Right lobe of liver (tissue), 6 donors: ENCODE results near the gene IQCH. TPM values are rescaled to one million over a fixed set of nuclear protein-coding genes. Genes with fewer than 3 reads are reported as not detected.
A peak's percentile ranks its signal among the peaks of the same experiment; 100 is the strongest.

ENCODE experiments used
- ATAC-seq, 4 donors: fragments of 200-7000 bp; cut with Tn5 transposase; one replicate each; pipeline ENCODE4 v1.9.1; 2020; ENCODE audit warnings: mild to moderate bottlenecking in 4 of 4, moderate library complexity in 4 of 4
- DNase-seq, 3 donors: peaks; one replicate each; pipeline ENCODE4 v3.0.0-alpha.2; 2020
- H3K27ac ChIP-seq, 3 donors: fragments of 200-600 bp; one replicate each; pipeline ENCODE4 v1.8.0; 2022
- H3K27me3 ChIP-seq, 2 donors: fragments of 200-600 bp; one replicate each; pipeline ENCODE4 v1.8.0; 2022
- H3K36me3 ChIP-seq, 4 donors: fragments of 200-600 bp; sonication (generic) in 1 of 4; one replicate each; pipeline versions ENCODE4 v1.5.1 to v1.8.0; 2017 to 2022; ENCODE audit warnings: control low read depth in 1 of 4
- H3K4me1 ChIP-seq, 4 donors: fragments of 200-600 bp; sonication (generic) in 1 of 4; one replicate each; pipeline versions ENCODE4 v1.5.1 to v1.8.0; 2017 to 2022; ENCODE audit warnings: control low read depth in 1 of 4
- H3K4me3 ChIP-seq, 3 donors: fragments of 200-600 bp; one replicate each; pipeline ENCODE4 v1.8.0; 2022
- H3K9me3 ChIP-seq, 4 donors: fragments of 200-600 bp; sonication (generic) in 1 of 4; one replicate each; pipeline versions ENCODE4 v1.5.1 to v1.8.0; 2017 to 2022; ENCODE audit warnings: control low read depth in 1 of 4
- POLR2A ChIP-seq: fragments of 450-650 bp; IDR thresholded peaks from one replicate; pipeline ENCODE4 v1.6.1; 2017; ENCODE audit warnings: antibody characterized with exemption, mild to moderate bottlenecking
- WGBS: methylation state at CpG from one replicate; pipeline ENCODE4 v1.1.6; 2018; ENCODE audit warnings: low coverage, low lambda C conversion rate; ENCODE audit not compliant: insufficient coverage; ENCODE audit errors: missing lambda C conversion rate; 5-methylcytosine and 5-hydroxymethylcytosine counted together
- intact Hi-C, 2 donors: fragments of 100-400 bp; cut with DNase I; formaldehyde crosslinking; loops; one replicate each; pipeline versions ENCODE4 v1.11.2 to v1.14.1; 2022
- total RNA-seq, 6 experiments: library from RNA; depleted of rRNA in 2 of 6; stranded (reverse); fragments of >200 nt in 2 of 6; fragmentation: NEBNext Ultra II Directional in 3 of 6; extraction: Animal tissue kit (Norgen Biotek cat#: 25700) in 3 of 6; gene quantifications; one replicate each; pipeline versions ENCODE4 v1.1.0 to v1.2.4, GENCODE V29; 2016 to 2023
- TF ChIP-seq, protein P1 (sequence below), 4 donors: fragments of 200-600 bp in 3 of 4; fragments of 450-650 bp in 1 of 4; IDR thresholded peaks; one replicate each; pipeline versions ENCODE4 v1.5.1 to v1.8.0; 2016 to 2022; ENCODE audit warnings: antibody characterized with exemption in 4 of 4, mild to moderate bottlenecking in 2 of 4
- donor health status: DM: no; HTN: yes; CAD: no.
- donor health status: DM: no; HTN: no; CAD: no.
- donor health status: DM: no; HTN: no; CAD: no.
- donor health status: DM: no; HTN: yes; CAD: no.
- donor health status: DM: no; HTN: yes; CAD: no.

The IQCH gene
- total RNA-seq, 6 experiments from 2014 or later = 0.91 to 2.3 (median 1.4) TPM

DNA sequence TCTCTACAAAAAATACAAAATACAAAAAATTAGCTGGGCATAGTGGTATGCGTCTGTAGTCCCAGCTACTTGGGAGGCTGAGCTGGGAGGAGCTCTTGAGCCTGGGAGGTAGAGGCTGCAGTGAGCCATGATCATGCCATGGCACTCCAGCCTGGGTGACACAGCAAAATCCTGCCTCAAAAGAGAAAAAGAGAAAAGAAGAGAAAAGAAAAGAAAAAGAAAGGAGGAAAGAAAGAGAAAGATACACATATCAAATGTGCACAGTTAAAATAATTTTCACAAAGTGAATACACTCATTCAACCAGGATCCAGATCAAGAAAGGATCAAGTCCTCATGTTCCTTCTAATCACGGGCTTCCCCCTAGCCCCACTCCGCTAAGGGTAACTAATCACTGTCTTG is 260.5 kb downstream of the IQCH start:
- 100% methylated on average over 3 of the region's 3 CpGs for whole genome bisulfite sequencing
- Histone ChIP-seq H3K9me3 (no peaks in the 10 kb centered on the region), H3K27ac (no peak overlapping the region), H3K36me3 (peaks cover 0 to 15% (median 0%) of the 10 kb centered on the region in 4 donors), H3K27me3 (no peaks in the 10 kb centered on the region), H3K4me1 (peaks cover 0 to 2% (median 0%) of the 10 kb centered on the region in 4 donors), H3K4me3 (no peak overlapping the region)
- ATAC-seq (no peak), DNase-seq (no peak)
- intact Hi-C loops = no loop called here
- TF ChIP-seq, protein P1, sequence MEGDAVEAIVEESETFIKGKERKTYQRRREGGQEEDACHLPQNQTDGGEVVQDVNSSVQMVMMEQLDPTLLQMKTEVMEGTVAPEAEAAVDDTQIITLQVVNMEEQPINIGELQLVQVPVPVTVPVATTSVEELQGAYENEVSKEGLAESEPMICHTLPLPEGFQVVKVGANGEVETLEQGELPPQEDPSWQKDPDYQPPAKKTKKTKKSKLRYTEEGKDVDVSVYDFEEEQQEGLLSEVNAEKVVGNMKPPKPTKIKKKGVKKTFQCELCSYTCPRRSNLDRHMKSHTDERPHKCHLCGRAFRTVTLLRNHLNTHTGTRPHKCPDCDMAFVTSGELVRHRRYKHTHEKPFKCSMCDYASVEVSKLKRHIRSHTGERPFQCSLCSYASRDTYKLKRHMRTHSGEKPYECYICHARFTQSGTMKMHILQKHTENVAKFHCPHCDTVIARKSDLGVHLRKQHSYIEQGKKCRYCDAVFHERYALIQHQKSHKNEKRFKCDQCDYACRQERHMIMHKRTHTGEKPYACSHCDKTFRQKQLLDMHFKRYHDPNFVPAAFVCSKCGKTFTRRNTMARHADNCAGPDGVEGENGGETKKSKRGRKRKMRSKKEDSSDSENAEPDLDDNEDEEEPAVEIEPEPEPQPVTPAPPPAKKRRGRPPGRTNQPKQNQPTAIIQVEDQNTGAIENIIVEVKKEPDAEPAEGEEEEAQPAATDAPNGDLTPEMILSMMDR (IDR thresholded peaks at IDR 0.05) = no peak
- no peak for TF ChIP-seq POLR2A

DNA sequence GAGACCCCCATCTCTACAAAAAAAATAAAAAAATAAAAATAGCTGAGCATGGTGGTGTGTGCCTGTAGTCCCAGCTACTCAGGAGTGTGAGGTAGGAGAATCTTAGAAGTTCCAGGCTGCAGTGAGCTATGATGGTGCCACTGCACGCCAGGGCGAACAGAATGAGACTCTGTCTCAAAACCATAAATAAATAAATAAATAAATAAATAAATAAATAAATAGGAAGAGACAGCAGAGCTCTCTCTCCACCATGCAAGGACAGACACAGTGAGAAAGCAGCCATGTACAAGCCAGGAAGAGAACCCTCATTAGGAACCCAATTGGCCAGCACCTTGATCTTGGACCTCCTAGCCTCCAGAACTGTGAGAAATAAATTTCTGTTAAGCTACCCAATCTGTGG is 261.0 kb downstream of the IQCH start:
- Histone ChIP-seq H3K4me3 (no peak overlapping the region), H3K4me1 (peaks cover 0 to 5% (median 0%) of the 10 kb centered on the region in 4 donors), H3K9me3 (no peaks in the 10 kb centered on the region), H3K36me3 (peaks cover 0 to 15% (median 0%) of the 10 kb centered on the region in 4 donors), H3K27ac (no peak overlapping the region), H3K27me3 (no peaks in the 10 kb centered on the region)
- no peak for ATAC-seq
- TF ChIP-seq, protein P1 (IDR thresholded peaks at IDR 0.05) = no peak
- TF ChIP-seq POLR2A = no peak
- intact Hi-C loops = no loop called here
- no peak for DNase-seq
- 100% methylated on average over 2 of the region's 2 CpGs for WGBS

DNA sequence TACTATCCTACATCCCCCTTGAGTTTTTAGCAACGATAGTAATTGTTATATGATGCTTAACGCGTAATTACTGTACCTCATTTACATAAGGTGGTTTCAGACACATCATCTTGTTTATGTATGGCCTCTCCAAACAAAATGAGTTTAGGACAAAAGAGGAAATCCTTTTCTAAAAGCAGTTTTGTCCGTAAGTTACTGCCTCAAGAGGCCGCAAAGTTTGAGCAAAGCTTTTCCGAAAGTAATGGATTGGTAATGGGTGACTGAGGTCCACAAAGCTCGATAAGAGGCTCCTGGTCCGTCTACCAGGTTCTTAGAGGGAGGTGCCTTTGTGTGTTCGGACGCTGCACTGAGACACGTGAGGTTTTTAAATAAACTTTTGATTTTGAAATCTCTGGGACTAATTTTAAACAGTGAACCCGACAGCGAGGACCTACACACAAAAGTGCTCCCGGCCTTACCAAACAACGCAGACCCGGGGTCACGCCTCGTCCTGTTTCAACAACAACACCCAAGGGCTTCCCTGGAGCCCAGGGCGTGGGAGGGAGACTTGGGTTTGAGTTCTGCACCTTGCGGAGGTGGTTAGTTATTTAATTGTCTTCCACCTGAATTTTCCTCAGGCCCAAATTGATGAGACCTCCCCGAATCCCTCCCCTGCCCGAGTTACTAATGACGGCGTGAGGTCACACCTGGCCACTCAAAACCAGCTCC is 265.9 kb downstream of the IQCH start:
- no peak for TF ChIP-seq POLR2A
- TF ChIP-seq, protein P1 (IDR thresholded peaks at IDR 0.05) = no peak
- H3K9me3 ChIP-seq = no peaks in the 10 kb centered on the region
- intact Hi-C loops = no loop called here

DNA sequence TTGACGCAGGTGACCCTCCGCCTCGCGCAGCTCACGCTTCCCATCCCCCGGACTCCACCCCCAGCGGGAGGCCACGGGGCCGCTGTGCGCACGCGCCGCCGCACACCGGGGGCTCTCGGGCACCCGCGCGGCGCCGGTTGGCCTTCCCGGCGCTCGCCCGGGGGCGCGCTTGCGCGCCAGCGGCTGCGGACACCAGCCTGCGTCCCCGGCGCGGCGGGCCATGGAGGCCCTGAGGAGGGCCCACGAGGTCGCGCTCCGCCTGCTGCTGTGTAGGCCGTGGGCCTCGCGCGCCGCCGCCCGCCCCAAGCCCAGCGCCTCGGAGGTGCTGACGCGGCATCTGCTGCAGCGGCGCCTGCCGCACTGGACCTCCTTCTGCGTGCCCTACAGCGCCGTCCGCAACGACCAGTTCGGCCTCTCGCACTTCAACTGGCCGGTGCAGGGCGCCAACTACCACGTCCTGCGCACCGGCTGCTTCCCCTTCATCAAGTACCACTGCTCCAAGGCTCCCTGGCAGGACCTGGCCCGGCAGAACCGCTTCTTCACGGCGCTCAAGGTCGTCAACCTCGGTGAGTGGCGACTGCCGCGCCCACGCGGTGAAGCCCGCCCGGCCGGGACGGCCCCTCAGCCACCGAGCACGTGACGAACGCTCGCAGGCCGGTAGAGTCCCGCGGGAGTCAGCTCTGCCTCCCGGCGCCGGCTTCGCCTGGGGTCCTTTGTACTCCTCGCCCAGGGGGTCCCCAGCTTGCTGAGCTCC is 266.6 kb downstream of the IQCH start, which contains the start of gene C15orf61:
Gene C15orf61, plus strand, starts transcription at position 103 of the 754 bp plus-strand sequence. Its CDS starts 118 bp downstream, at position 221.
- intact Hi-C loops = no loop called here
- H3K4me1 ChIP-seq = peaks cover 0 to 6% (median 2%) of the 10 kb centered on the region in 4 donors
- 0% methylated on average over 8 of the region's 94 CpGs for WGBS
- no peaks in the 10 kb centered on the region for H3K9me3 ChIP-seq
- H3K36me3 ChIP-seq = no peaks in the 10 kb centered on the region
- peak; percentile 91 to 94 (median 93) for DNase-seq
- ATAC-seq = peak; percentile 85 to 92 (median 89)
- H3K27me3 ChIP-seq = no peaks in the 10 kb centered on the region
- peak within 1 kb of the TSS; percentile 86 to 92 (median 89) for H3K4me3 ChIP-seq
- peak within 1 kb of the TSS; percentile 87 to 95 (median 94) for H3K27ac ChIP-seq
- TF ChIP-seq, protein P1 (IDR thresholded peaks at IDR 0.05) = peak in 1 of 4 donors; percentile 34
- TF ChIP-seq POLR2A = peak; percentile 88

More for the DNA sequence above, 265.9 kb downstream of the IQCH start:
- peak overlapping the region; percentile 87 to 95 (median 94) for H3K27ac ChIP-seq
- DNase-seq (no peak), ATAC-seq (peak; percentile 26 to 63 (median 60))
- WGBS = 7% methylated on average over 19 of the region's 24 CpGs
- peak overlapping the region; percentile 86 to 92 (median 89) for H3K4me3 ChIP-seq
- H3K36me3 ChIP-seq = no peaks in the 10 kb centered on the region
- peaks cover 0 to 6% (median 2%) of the 10 kb centered on the region in 4 donors for H3K4me1 ChIP-seq
- H3K27me3 ChIP-seq = no peaks in the 10 kb centered on the region
